Peyer's patch (tissue), 4 donors: ENCODE results near the gene EGFL7. TPM values are rescaled to one million over a fixed set of nuclear protein-coding genes. Genes with fewer than 3 reads are reported as not detected.
A peak's percentile ranks its signal among the peaks of the same experiment; 100 is the strongest.

ENCODE experiments used
- DNase-seq, 3 donors: peaks; one replicate each; pipeline ENCODE4 v3.0.0-alpha.2; 2017 to 2019
- H3K27ac ChIP-seq, 4 donors: fragments of 200-600 bp; sonication (generic); one replicate each; pipeline ENCODE4 v1.5.1; 2016 to 2019
- H3K27me3 ChIP-seq, 2 donors: fragments of 200-600 bp; sonication (generic); one replicate each; pipeline ENCODE4 v1.5.1; 2019
- H3K36me3 ChIP-seq, 3 donors: fragments of 200-600 bp; sonication (generic); one replicate each; pipeline ENCODE4 v1.5.1; 2016 to 2019
- H3K4me1 ChIP-seq, 4 donors: fragments of 200-600 bp; sonication (generic); one replicate each; pipeline ENCODE4 v1.5.1; 2016 to 2019
- H3K4me3 ChIP-seq, 4 donors: fragments of 200-600 bp; sonication (generic); 1 replicate in 3 of 4; 2 replicates in 1 of 4; pipeline ENCODE4 v1.5.1; 2016 to 2019; ENCODE audit warnings: mild to moderate bottlenecking in 1 of 4
- H3K9me3 ChIP-seq, 4 donors: fragments of 200-600 bp; sonication (generic); one replicate each; pipeline ENCODE4 v1.5.1; 2016 to 2019; ENCODE audit warnings: mild to moderate bottlenecking in 1 of 4
- CTCF ChIP-seq, 6 experiments: fragments of 450-650 bp in 4 of 6; fragments of 200-600 bp in 2 of 6; sonication (generic) in 1 of 6; IDR thresholded peaks; one replicate each; pipeline ENCODE4 v1.5.1; 2017 to 2019; ENCODE audit warnings: antibody characterized with exemption in 6 of 6, mild to moderate bottlenecking in 3 of 6, moderate library complexity in 1 of 6
- POLR2A ChIP-seq, 2 donors: fragments of 450-650 bp; IDR thresholded peaks; one replicate each; pipeline ENCODE4 v1.5.1; 2017; ENCODE audit warnings: antibody characterized with exemption in 2 of 2, mild to moderate bottlenecking in 2 of 2, moderate library complexity in 2 of 2
- total RNA-seq, 4 donors: library from RNA; depleted of rRNA; stranded (reverse); fragments of >200 nt; gene quantifications; one replicate each; pipeline ENCODE4 v1.1.0, GENCODE V29; 2016

EGFL7 gene
- total RNA-seq, 4 donors from 2014 or later = 21.5 to 77.6 (median 46.0) TPM

GRCh38 chr9:136684799-136685198 lies 22.1 kb downstream of the EGFL7 start:
- TF ChIP-seq CTCF (IDR thresholded peaks at IDR 0.05) (no peak), POLR2A (IDR thresholded peaks at IDR 0.05) (no peak)
- H3K4me3 ChIP-seq = peak overlapping the region in 2 of 4 donors; percentile 90 to 99
- H3K36me3 ChIP-seq = peaks cover 0 to 5% (median 0%) of the 10 kb centered on the region in 3 donors
- H3K27ac ChIP-seq = peak overlapping the region in 1 of 4 donors; percentile 98
- no peaks in the 10 kb centered on the region for H3K27me3 ChIP-seq
- no peak for DNase-seq
- H3K9me3 ChIP-seq = no peaks in the 10 kb centered on the region
- peaks cover 0 to 59% (median 11%) of the 10 kb centered on the region in 4 donors for H3K4me1 ChIP-seq

GRCh38 chr9:136685216-136685615 lies 22.5 kb downstream of the EGFL7 start:
- no peaks in the 10 kb centered on the region for H3K9me3 ChIP-seq
- H3K27me3 ChIP-seq = no peaks in the 10 kb centered on the region
- peak overlapping the region in 1 of 4 donors; percentile 98 for H3K27ac ChIP-seq
- TF ChIP-seq POLR2A (IDR thresholded peaks at IDR 0.05) = no peak
- TF ChIP-seq CTCF (IDR thresholded peaks at IDR 0.05) = no peak
- peaks cover 0 to 57% (median 11%) of the 10 kb centered on the region in 4 donors for H3K4me1 ChIP-seq
- H3K36me3 ChIP-seq = peaks cover 0 to 4% (median 0%) of the 10 kb centered on the region in 3 donors
- H3K4me3 ChIP-seq = peak overlapping the region in 2 of 4 donors; percentile 90 to 99
- DNase-seq = no peak

- no peak for DNase-seq
- Histone ChIP-seq H3K4me3 (peak overlapping the region; percentile 70 to 99 (median 91)), H3K36me3 (peaks cover 0 to 4% (median 0%) of the 10 kb centered on the region in 3 donors), H3K27ac (peak overlapping the region; percentile 85 to 98 (median 94)), H3K4me1 (peaks cover 0 to 64% (median 11%) of the 10 kb centered on the region in 4 donors), H3K9me3 (no peaks in the 10 kb centered on the region), H3K27me3 (no peaks in the 10 kb centered on the region)
- TF ChIP-seq POLR2A (IDR thresholded peaks at IDR 0.05) (no peak), CTCF (IDR thresholded peaks at IDR 0.05) (no peak)
Measured at GRCh38 chr9:136685790-136686533, 23.2 kb downstream of the EGFL7 start.

GRCh38 chr9:136686534-136686793 lies 23.7 kb downstream of the EGFL7 start:
- Histone ChIP-seq H3K27me3 (no peaks in the 10 kb centered on the region), H3K36me3 (peaks cover 0 to 4% (median 0%) of the 10 kb centered on the region in 3 donors), H3K27ac (peak overlapping the region; percentile 85 to 98 (median 94)), H3K9me3 (no peaks in the 10 kb centered on the region), H3K4me1 (peaks cover 0 to 69% (median 11%) of the 10 kb centered on the region in 4 donors), H3K4me3 (peak overlapping the region; percentile 70 to 99 (median 91))
- no peak for TF ChIP-seq POLR2A (IDR thresholded peaks at IDR 0.05)
- TF ChIP-seq CTCF (IDR thresholded peaks at IDR 0.05) = no peak
- DNase-seq = no peak

GRCh38 chr9:136686794-136687711 lies 24.3 kb downstream of the EGFL7 start, which contains the start of gene AGPAT2:
Gene AGPAT2, minus strand, starts transcription at chr9:136687457. Its CDS starts 100 bp downstream, at chr9:136687357.
- peaks cover 0 to 4% (median 0%) of the 10 kb centered on the region in 3 donors for H3K36me3 ChIP-seq
- peak; percentile 88 for TF ChIP-seq POLR2A (IDR thresholded peaks at IDR 0.05)
- TF ChIP-seq CTCF (IDR thresholded peaks at IDR 0.05) = peak in 2 of 6 experiments; percentile 15 to 16
- H3K27ac ChIP-seq = peak within 1 kb of the TSS; percentile 85 to 98 (median 94)
- DNase-seq = peak; percentile 87 to 95 (median 93)
- no peaks in the 10 kb centered on the region for H3K27me3 ChIP-seq
- peak within 1 kb of the TSS; percentile 70 to 99 (median 91) for H3K4me3 ChIP-seq
- H3K9me3 ChIP-seq = no peaks in the 10 kb centered on the region
- peaks cover 0 to 72% (median 11%) of the 10 kb centered on the region in 4 donors for H3K4me1 ChIP-seq
